Stimulated activated CD4-positive, alpha-beta T cell treated with anti-CD3 and anti-CD28 coated beads, Interleukin-15, amount 100 ng/mL, for 48 hours (primary cell): ENCODE measurements around the gene NEAT1.
"Not testable (repeated sequence)": the region's sequence is repeated elsewhere in the genome, so short reads cannot be mapped to it uniquely, and the experiment has no call there.

Source experiments
- DNase-seq, 2 donors: peaks; one replicate each; pipeline ENCODE4 v3.0.0-alpha.2; 2020; ENCODE audit warnings: low read depth in 2 of 2

NEAT1 gene

GRCh38 chr11:65448418-65449105 lies 26.0 kb downstream of the NEAT1 start:
- no peak for DNase-seq

GRCh38 chr11:65451301-65451700 lies 28.7 kb downstream of the NEAT1 start:
- DNase-seq: not testable (repeated sequence)

- not testable (repeated sequence) for DNase-seq
Measured at GRCh38 chr11:65452259-65452658, 29.7 kb downstream of the NEAT1 start.

GRCh38 chr11:65452806-65453490 lies 30.4 kb downstream of the NEAT1 start:
- no peak for DNase-seq

- no peak for DNase-seq
Measured at GRCh38 chr11:65454311-65454695, 31.7 kb downstream of the NEAT1 start.

GRCh38 chr11:65454696-65455456 lies 32.3 kb downstream of the NEAT1 start:
- DNase-seq: peak; percentile 70 to 82

GRCh38 chr11:65456418-65456817 lies 33.8 kb downstream of the NEAT1 start:
- DNase-seq: no peak

GRCh38 chr11:65459552-65459951 lies 37.0 kb downstream of the NEAT1 start:
- no peak for DNase-seq

- not testable (repeated sequence) for DNase-seq
Measured at GRCh38 chr11:65465471-65465870, 42.9 kb downstream of the NEAT1 start.

- not testable (repeated sequence) for DNase-seq
Measured at GRCh38 chr11:65467306-65467705, 44.7 kb downstream of the NEAT1 start.

- DNase-seq: peak in 1 of 2 donors; percentile 57
Measured at GRCh38 chr11:65468874-65469333, 46.3 kb downstream of the NEAT1 start.

- no peak for DNase-seq
Measured at GRCh38 chr11:65470433-65471049, 47.9 kb downstream of the NEAT1 start.

- no peak for DNase-seq
Measured at GRCh38 chr11:65471447-65471891, 48.9 kb downstream of the NEAT1 start.

- not testable (repeated sequence) for DNase-seq
Measured at GRCh38 chr11:65472588-65473277, 50.1 kb downstream of the NEAT1 start.

GRCh38 chr11:65473278-65473860 lies 50.8 kb downstream of the NEAT1 start:
- DNase-seq: no peak

GRCh38 chr11:65474864-65475263 lies 52.3 kb downstream of the NEAT1 start:
- no peak for DNase-seq

GRCh38 chr11:65476632-65477148 lies 54.1 kb downstream of the NEAT1 start:
- no peak for DNase-seq

- peak; percentile 85 to 92 for DNase-seq
Measured at GRCh38 chr11:65477149-65477965, 54.8 kb downstream of the NEAT1 start.

- no peak for DNase-seq
Measured at GRCh38 chr11:65478388-65479183, 56.0 kb downstream of the NEAT1 start.
